GM19463 (cell line): ENCODE measurements around the gene CCDC88B.

ENCODE experiments used
- ATAC-seq: cut with Tn5 transposase; IDR thresholded peaks from one replicate; pipeline ENCODE4 v1.9.1; 2021; ENCODE audit warnings: mild to moderate bottlenecking, moderate library complexity; ENCODE audit not compliant: unreplicated experiment

CCDC88B gene, protein sequence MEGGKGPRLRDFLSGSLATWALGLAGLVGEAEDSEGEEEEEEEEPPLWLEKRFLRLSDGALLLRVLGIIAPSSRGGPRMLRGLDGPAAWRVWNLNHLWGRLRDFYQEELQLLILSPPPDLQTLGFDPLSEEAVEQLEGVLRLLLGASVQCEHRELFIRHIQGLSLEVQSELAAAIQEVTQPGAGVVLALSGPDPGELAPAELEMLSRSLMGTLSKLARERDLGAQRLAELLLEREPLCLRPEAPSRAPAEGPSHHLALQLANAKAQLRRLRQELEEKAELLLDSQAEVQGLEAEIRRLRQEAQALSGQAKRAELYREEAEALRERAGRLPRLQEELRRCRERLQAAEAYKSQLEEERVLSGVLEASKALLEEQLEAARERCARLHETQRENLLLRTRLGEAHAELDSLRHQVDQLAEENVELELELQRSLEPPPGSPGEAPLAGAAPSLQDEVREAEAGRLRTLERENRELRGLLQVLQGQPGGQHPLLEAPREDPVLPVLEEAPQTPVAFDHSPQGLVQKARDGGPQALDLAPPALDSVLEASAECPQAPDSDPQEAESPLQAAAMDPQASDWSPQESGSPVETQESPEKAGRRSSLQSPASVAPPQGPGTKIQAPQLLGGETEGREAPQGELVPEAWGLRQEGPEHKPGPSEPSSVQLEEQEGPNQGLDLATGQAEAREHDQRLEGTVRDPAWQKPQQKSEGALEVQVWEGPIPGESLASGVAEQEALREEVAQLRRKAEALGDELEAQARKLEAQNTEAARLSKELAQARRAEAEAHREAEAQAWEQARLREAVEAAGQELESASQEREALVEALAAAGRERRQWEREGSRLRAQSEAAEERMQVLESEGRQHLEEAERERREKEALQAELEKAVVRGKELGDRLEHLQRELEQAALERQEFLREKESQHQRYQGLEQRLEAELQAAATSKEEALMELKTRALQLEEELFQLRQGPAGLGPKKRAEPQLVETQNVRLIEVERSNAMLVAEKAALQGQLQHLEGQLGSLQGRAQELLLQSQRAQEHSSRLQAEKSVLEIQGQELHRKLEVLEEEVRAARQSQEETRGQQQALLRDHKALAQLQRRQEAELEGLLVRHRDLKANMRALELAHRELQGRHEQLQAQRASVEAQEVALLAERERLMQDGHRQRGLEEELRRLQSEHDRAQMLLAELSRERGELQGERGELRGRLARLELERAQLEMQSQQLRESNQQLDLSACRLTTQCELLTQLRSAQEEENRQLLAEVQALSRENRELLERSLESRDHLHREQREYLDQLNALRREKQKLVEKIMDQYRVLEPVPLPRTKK (N-terminal part only)

DNA sequence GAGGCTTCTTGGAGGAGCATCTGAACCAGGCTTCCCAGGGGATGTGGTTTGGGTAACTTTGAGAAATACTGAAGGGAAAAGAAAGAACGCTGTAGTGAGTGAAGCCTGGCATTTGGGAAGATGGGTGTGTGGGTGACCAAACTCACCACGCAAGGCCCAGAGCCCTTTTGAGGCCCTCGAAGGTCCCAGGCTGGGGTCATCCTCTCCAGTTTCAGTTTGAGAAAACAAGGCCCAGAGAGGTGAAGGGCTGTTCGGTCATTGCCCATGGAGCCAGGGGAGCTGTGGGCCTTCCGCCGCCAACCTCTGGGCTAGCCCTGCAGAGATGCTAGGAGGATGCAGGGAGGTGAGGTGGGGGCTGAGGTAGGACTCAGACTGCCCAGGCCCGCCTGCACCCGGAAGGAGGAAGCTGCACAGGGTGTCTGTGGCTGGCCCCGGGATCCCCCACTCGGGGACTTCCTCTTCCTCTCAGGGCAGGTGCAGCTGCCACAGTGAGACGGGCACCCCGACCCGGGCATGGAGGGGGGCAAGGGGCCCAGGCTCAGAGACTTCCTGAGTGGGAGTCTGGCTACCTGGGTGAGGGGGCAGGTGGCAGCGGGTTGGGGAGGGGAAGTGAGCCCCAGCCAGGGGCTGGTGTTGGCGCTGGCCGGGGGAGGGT, at the start of gene CCDC88B:
TSS of gene CCDC88B (plus strand) at position 451 of the 655 bp plus-strand sequence. CDS start at position 514, 63 bp downstream.
- peak; percentile 54 for ATAC-seq

DNA sequence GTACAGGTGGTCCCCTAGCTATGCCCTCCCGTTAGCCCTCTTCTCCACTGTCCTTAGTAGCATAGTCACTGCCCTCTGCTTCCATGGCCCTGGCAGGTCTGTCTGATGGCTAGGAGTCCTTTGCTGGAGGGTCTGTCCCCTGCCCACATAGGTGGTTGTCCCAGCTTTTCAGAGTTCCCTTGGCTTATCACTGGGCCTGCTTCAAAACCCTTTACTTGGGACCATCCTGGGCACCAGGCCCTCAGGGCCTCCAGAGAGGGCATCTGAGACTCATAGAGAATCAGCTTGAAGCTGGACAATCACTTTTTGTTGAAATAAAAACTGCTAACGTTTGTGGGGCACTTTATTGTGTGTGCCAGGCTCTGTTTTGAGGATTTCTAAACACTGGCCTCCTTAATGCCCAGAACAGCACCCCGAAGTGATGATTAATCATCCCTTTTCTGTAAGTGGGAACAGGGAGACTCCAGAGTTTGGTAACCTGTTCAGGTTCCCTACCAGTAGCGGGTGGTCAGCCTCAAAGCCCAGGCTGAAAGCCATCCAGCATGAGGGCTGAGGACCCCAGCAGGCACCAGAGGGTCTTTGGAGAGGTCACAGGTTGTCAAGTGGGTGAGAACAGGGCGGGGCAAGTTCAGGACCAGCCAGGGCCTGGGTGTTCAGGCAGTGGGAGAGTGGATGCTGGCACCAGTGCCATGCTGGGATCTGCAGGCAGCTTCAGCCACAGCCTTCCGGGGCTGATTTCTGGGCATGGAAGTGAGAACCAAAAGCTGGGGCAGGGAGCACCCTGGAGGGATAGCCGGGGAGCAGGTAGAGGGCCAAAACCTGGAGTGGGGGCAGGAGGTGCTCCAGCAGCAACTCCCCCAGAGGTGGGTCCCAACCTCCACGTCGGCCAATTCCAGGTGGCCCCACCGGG, 49.4 kb upstream of the CCDC88B start:
- no peak for ATAC-seq

DNA sequence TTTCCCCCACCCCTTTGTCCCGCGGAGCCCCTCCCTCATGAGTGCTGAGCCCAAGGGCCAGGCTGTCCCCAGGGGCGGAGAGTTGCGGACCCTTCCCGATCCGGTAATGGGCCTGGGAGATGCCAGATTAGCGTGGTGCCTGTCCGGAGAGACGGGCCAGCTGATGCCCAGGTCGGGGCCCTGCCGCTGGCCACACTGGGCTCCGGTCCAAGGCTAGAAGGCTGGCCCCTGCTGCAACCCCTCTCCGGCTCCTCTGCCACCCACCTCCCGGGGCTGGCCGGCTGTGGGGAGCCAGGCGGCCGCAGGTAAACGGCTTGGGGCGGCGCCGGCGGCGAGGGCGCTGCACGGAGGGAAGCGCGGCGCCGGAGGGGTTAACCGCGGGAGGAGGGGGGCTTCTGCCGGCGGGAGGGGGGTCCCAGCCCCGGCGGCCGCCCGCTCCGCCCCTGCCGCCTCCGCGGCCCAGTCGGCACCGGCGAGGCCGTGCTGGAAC, 48.7 kb upstream of the CCDC88B start, which contains the start of gene KCNK4:
TSS of gene KCNK4 (plus strand) at position 41 of the 490 bp plus-strand sequence. CDS start 1,717 bp downstream, outside the sequence.
- no peak for ATAC-seq

DNA sequence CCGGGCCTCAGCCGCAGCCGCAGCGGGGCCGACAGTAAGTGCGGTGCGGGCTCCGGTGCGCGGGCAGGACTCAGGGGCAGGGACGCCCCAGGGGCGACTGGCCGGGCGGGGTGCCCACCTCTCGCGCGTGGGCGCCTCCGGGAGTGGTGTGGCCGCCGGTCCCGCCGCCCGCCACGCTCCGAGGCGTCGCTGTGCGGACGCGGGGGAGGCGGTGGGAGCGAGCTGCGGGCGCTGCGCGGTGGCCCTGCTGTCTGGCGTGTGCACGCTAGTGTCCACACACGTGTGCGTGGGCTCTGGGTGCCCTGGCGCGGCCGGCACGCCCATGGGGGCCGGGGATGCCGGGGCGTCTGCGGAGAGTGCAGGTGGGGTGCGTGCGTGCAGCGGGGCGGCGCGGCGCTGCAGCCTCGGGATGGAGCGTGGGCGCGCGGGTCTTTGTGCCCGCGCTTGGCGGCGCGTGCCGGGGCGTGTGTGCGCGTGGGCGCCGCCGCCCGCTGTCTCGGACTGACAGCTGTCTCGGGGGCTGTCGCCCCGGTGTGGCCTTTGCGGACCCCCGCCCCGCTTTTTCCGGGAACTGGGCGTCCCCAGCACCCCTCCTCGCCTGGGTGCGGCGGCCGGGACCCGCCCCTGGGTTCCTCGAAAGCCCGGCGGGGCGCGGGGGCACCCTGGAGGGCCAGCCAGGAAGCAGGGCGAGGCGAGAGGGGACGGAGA, 48.1 kb upstream of the CCDC88B start:
- no peak for ATAC-seq

DNA sequence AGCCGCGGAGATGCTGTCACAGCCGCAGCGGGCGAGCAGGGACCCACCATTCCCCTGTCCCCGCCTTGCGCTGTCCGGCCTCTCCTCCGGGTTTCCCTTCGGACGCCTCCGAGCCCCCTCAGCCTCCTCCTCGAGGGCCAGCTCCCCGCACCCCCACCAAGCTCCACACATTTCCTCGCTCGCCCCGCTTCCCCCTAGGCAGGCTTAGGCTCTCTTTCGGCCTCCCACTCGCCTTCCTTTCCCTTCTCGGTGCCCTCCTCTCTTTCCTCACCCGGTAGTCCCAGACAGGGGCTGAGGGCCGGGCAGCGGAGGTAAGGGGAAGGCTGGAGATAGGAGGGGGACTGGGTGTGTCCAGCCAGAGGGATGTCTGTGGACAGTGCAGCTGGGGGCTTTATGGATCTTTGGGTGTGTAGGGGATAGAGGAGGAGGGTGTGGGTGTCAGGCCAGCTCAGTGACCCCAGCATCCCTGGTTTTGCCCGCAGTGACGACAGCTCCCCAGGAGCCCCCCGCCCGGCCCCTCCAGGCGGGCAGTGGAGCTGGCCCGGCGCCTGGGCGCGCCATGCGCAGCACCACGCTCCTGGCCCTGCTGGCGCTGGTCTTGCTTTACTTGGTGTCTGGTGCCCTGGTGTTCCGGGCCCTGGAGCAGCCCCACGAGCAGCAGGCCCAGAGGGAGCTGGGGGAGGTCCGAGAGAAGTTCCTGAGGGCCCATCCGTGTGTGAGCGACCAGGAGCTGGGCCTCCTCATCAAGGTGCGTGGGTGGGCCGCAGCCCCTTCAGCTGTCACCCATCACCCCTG, 47.3 kb upstream of the CCDC88B start:
- no peak for ATAC-seq

DNA sequence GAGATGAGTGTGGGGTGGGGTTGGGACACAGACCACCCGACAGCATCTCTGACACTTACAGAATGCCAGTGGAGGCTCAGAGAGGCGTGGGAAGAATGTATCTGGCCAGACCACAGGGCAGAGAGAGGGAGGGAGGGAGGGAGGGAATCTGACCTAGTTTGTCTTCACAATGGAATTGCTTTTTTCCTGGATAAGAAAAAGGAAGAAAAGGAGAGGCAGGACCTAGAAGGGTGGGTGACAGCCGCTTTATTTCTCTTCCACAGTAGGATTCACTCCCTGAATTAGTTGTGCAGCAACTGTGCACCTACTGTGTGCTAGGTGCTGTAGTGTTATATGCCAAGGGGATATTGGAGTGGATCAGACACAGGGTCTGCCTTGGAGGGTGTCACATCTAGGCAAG, 45.2 kb upstream of the CCDC88B start:
- ATAC-seq: no peak

DNA sequence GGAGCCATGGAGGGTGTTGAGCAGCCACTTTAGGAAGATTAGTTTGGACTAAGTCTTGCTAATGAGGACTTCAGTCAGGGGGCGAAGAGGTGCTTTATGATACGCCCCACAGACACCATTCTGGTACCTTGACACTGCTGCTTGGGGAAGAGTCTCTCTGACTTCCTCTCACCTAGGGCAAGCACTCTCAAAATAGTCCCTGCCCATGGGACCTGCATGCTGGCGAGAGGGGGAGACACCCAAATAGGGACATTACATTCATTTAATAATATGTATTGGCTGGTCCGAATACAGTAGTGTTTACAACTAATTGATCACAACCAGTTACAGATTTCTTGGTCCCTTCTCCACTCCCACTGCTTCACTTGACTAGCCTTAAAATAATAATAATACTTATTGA, 44.2 kb upstream of the CCDC88B start:
- no peak for ATAC-seq

DNA sequence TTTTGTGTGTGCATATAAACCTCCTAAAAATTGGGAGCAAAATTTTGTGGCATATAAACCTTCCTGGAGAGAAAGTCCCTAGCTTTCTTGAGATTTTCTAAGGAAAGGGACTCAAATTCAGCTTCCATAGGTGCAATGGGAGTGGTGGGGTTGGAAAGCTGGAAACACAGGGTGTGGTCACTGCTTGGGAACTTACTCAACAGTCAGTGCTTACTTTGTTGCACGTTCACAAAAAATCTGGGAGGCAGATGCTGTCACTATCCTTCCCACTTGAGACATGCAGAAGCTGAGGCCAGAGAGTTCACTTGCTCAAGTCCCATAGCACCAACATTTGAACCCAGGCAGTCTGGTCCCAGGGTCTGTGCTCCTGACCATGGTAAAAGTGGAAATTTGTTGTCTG, 43.8 kb upstream of the CCDC88B start:
- ATAC-seq: no peak

DNA sequence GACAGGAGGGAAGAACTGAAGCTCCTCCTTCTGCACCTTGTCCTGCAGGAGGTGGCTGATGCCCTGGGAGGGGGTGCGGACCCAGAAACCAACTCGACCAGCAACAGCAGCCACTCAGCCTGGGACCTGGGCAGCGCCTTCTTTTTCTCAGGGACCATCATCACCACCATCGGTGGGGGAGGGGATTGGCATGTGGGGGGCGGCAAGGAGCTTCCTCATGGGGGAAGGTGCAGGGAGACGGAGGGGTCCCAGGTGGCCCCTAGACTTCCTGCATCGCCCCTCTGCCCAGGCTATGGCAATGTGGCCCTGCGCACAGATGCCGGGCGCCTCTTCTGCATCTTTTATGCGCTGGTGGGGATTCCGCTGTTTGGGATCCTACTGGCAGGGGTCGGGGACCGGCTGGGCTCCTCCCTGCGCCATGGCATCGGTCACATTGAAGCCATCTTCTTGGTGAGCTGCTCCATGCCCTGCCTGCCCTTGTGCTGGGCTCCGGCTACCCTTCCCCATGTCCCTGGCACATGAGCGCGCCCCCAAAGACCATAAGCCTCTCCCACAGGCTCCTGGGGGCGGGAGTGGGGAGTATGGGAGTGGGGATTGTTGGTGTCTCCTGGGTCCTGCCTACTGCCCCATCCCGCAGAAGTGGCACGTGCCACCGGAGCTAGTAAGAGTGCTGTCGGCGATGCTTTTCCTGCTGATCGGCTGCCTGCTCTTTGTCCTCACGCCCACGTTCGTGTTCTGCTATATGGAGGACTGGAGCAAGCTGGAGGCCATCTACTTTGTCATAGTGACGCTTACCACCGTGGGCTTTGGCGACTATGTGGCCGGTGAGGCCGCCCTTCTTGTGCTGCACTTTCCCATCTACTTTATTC, 42.9 kb upstream of the CCDC88B start:
- no peak for ATAC-seq

DNA sequence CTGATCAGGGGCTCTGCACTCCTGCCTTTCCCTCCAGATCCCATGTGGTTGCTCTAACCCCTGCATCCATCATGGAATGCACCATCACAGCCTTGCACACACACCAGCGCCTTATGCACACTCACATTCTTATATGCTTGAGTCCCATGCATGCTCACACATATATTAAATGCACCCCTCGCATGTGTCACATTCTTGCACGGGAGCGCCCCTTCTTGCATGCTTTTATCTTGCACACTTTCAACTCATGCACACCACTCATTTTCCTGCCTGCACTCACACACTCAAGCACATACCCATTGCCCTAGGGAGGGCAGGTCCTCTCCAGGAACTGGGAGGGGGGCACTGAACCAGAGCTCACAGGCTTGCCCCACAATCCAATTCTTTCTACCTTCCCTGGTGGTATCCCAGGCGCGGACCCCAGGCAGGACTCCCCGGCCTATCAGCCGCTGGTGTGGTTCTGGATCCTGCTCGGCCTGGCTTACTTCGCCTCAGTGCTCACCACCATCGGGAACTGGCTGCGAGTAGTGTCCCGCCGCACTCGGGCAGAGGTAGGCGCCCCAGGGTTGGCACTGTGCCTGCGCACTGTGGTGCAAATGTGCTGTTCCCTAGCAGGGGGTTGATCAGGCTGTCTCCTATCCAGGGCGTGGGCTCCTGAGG, 42.2 kb upstream of the CCDC88B start:
- ATAC-seq: no peak

DNA sequence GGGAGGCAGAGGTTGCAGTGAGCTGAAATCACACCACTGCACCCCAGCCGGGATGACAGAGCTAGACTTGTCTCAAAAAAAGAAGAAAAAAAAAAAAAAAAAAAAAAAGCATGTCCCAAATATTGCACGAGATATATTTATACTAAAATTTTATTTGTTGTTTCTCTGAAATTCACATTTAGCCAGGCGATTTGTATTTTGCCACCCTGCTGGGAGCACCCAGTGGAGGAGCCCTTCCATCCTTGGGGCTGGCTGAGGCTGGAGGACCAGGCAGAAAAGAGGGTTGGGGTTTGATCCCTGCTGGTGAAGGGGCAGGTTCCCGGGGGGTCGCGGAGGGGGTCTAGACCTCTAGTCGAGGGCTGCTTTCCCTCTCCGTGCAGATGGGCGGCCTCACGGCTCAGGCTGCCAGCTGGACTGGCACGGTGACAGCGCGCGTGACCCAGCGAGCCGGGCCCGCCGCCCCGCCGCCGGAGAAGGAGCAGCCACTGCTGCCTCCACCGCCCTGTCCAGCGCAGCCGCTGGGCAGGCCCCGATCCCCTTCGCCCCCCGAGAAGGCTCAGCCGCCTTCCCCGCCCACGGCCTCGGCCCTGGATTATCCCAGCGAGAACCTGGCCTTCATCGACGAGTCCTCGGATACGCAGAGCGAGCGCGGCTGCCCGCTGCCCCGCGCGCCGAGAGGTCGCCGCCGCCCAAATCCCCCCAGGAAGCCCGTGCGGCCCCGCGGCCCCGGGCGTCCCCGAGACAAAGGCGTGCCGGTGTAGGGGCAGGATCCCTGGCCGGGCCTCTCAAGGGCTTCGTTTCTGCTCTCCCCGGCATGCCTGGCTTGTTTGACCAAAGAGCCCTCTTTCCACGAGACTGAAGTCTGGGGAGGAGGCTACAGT, 40.8 kb upstream of the CCDC88B start:
- no peak for ATAC-seq

DNA sequence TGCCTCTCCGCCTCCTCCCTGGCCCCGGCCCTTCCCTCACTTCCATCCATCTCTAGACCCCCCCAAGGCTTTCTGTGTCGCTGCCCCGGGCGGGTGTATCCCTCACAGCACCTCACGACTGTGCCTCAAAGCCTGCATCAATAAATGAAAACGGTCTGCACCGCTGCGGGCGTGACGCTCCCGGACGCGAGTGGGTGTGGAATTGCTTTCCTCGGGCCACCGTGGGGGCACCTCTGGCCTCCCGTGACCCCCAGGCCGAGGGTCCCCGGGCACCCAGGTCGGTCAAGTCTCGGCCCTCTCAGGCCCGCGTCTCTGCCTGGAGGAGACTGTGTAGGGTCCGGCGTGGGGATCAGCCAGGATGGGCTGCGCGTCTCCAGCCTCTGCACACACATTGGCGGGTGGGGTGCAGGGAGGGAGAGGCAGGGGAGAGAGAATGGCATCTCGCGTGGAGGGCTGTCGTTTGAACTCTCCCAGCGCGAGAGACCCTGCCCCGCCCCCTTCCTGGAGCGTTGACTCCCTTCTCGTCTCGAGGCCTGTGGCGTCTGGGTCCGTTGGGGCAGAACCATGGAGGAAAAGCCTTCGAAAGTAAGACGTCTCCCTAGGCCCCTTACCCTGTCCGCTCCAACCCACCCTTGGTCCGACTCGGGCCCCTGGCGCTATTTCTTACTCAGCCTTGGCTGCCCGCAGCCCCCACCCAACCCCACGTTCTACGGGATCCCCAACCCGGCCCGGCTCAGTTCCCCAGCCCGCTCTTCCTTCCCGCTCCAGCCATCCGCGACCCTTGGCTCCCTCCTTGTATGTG, 40.0 kb upstream of the CCDC88B start, which contains the start of gene CATSPERZ:
TSS of gene CATSPERZ (plus strand) at position 512 of the 802 bp plus-strand sequence. CDS start at position 565, 53 bp downstream.
- ATAC-seq: no peak

DNA sequence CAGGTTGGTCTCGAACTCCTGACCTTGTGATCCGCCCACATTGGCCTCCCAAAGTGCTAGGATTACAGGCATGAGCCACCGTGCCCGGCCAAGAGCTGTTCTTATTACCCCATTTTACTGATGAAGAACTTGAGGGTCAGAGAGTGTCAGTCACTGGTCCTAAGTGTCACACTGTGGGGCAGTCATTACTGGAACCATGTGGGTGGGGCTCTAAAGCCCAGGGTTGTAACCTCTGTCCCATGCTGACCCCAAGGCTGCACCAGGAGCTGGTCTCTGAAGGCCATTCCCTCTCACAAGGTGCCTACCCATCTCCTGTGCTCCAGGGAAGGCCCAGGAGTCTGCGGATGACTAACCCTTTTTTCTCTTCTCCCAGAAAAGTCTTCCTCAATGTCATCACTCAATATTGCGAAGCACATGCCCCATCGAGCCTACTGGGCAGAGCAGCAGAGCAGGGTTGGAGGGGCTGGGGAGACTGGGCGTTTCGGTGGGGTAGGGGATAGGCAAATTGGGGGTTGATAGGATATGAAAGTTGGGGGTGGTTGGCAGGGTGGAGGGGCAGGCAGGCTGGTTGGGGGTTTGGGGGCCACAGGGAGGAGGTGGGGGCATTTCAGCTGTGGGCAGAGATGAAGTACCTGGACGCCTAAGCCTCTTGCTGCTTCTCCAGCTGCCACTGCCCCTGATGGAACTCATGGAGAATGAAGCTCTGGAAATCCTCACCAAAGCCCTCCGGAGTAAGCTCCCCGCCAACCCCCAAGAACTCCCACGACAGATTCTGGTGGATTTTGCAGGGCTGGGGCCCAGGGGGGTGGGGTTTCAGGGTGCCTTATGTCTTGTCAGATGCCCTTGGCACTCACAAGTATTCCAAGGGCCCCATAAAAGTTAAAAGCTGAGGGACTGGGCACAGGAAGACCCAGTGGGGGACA, 36.6 kb upstream of the CCDC88B start:
- ATAC-seq: no peak
